SJSA1 (cell line): ENCODE measurements around the gene CPT1C. TPM values are rescaled to one million over a fixed set of nuclear protein-coding genes. Genes with fewer than 3 reads are reported as not detected.

Experiments used
- DNase-seq, 2 experiments: peaks; one replicate each; pipeline ENCODE4 v3.0.0-alpha.2; 2015 to 2020; ENCODE audit warnings: low spot score in 2 of 2, low read depth in 1 of 2
- H3K27ac ChIP-seq: fragments of 250-450 bp; sonication (Bioruptor Pico); 2 replicates; pipeline ENCODE4 v1.5.1; 2020; ENCODE audit warnings: mild to moderate bottlenecking, moderate library complexity
- H3K27me3 ChIP-seq: fragments of 250-450 bp; sonication (Bioruptor Pico); replicated peaks from 2 replicates; pipeline ENCODE4 v1.5.1; 2020; ENCODE audit warnings: mild to moderate bottlenecking, moderate library complexity
- H3K36me3 ChIP-seq: fragments of 250-450 bp; sonication (Bioruptor Pico); 2 replicates; pipeline ENCODE4 v1.5.1; 2020; ENCODE audit warnings: mild to moderate bottlenecking
- H3K4me1 ChIP-seq: fragments of 250-450 bp; sonication (Bioruptor Pico); replicated peaks from 2 replicates; pipeline ENCODE4 v1.6.1; 2021; ENCODE audit warnings: mild to moderate bottlenecking
- H3K4me3 ChIP-seq: fragments of 250-450 bp; sonication (Bioruptor Pico); 2 replicates; pipeline ENCODE4 v1.5.1; 2020; ENCODE audit warnings: mild to moderate bottlenecking
- H3K9me3 ChIP-seq: fragments of 250-450 bp; sonication (Bioruptor Pico); replicated peaks from 2 replicates; pipeline ENCODE4 v1.5.1; 2020; ENCODE audit warnings: mild to moderate bottlenecking
- total RNA-seq: library from RNA; depleted of rRNA; stranded (reverse); fragments of >200 nt; shearing (Covaris generic); gene quantifications from 2 replicates; pipeline ENCODE4 v1.2.3, GENCODE V29; 2014

Gene CPT1C
- total RNA-seq, 1 experiment from 2014 or later: 0.05 TPM

GRCh38 chr19:49691243-49692146 lies 579 bp downstream of the CPT1C start:
- H3K27me3 ChIP-seq: peaks cover 9% of the 10 kb centered on the region; the same call in 1 of the 2 replicates
- no peak overlapping the region for H3K27ac ChIP-seq
- H3K4me3 ChIP-seq: no peak overlapping the region
- peaks cover 18% of the 10 kb centered on the region for H3K36me3 ChIP-seq
- no peaks in the 10 kb centered on the region for H3K9me3 ChIP-seq
- H3K4me1 ChIP-seq: peaks cover 12% of the 10 kb centered on the region
- no peak for DNase-seq

GRCh38 chr19:49692147-49692506 lies 1.2 kb downstream of the CPT1C start:
- Histone ChIP-seq H3K27ac (no peak overlapping the region), H3K9me3 (no peaks in the 10 kb centered on the region), H3K36me3 (peaks cover 15% of the 10 kb centered on the region), H3K27me3 (peaks cover 9% of the 10 kb centered on the region; the same call in 1 of the 2 replicates), H3K4me1 (peaks cover 12% of the 10 kb centered on the region), H3K4me3 (no peak overlapping the region)
- DNase-seq: no peak

GRCh38 chr19:49696115-49696514 lies 5.2 kb downstream of the CPT1C start:
- Histone ChIP-seq H3K4me1 (peaks cover 3% of the 10 kb centered on the region; the same call in 1 of the 2 replicates), H3K4me3 (no peak overlapping the region), H3K36me3 (no peaks in the 10 kb centered on the region), H3K9me3 (no peaks in the 10 kb centered on the region), H3K27me3 (peaks cover 5% of the 10 kb centered on the region; the same call in 1 of the 2 replicates), H3K27ac (no peak overlapping the region)
- no peak for DNase-seq

- H3K36me3 ChIP-seq: no peaks in the 10 kb centered on the region
- no peak for DNase-seq
These were observed 5.9 kb downstream of the CPT1C start for GRCh38 chr19:49696865-49697264.

GRCh38 chr19:49699364-49699763 lies 8.4 kb downstream of the CPT1C start:
- Histone ChIP-seq H3K4me1 (no peaks in the 10 kb centered on the region), H3K27ac (no peak overlapping the region), H3K27me3 (no peaks in the 10 kb centered on the region), H3K4me3 (no peak overlapping the region), H3K36me3 (no peaks in the 10 kb centered on the region), H3K9me3 (no peaks in the 10 kb centered on the region)
- DNase-seq: no peak

More at GRCh38 chr19:49696865-49697264, 5.9 kb downstream of the CPT1C start:
- H3K4me1 ChIP-seq: no peaks in the 10 kb centered on the region
- H3K27me3 ChIP-seq: no peaks in the 10 kb centered on the region
- no peak overlapping the region for H3K27ac ChIP-seq
- H3K9me3 ChIP-seq: no peaks in the 10 kb centered on the region
- H3K4me3 ChIP-seq: no peak overlapping the region

- Histone ChIP-seq H3K4me3 (no peak overlapping the region), H3K27ac (no peak overlapping the region), H3K36me3 (no peaks in the 10 kb centered on the region), H3K27me3 (no peaks in the 10 kb centered on the region), H3K4me1 (no peaks in the 10 kb centered on the region), H3K9me3 (no peaks in the 10 kb centered on the region)
- DNase-seq: no peak
These were observed 9.6 kb downstream of the CPT1C start for GRCh38 chr19:49700563-49700962.

GRCh38 chr19:49701271-49701786 lies 10.4 kb downstream of the CPT1C start:
- no peak for DNase-seq
- no peak overlapping the region for H3K27ac ChIP-seq
- H3K4me1 ChIP-seq: no peaks in the 10 kb centered on the region
- no peaks in the 10 kb centered on the region for H3K9me3 ChIP-seq
- H3K27me3 ChIP-seq: no peaks in the 10 kb centered on the region
- H3K36me3 ChIP-seq: no peaks in the 10 kb centered on the region
- no peak overlapping the region for H3K4me3 ChIP-seq

- H3K4me1 ChIP-seq: no peaks in the 10 kb centered on the region
- H3K4me3 ChIP-seq: no peak overlapping the region
- no peaks in the 10 kb centered on the region for H3K27me3 ChIP-seq
- no peaks in the 10 kb centered on the region for H3K9me3 ChIP-seq
- DNase-seq: no peak
- H3K27ac ChIP-seq: no peak overlapping the region
- no peaks in the 10 kb centered on the region for H3K36me3 ChIP-seq
These were observed 14.1 kb downstream of the CPT1C start for GRCh38 chr19:49704888-49705642.

GRCh38 chr19:49705919-49706318 lies 15.0 kb downstream of the CPT1C start:
- Histone ChIP-seq H3K4me3 (no peak overlapping the region), H3K27me3 (no peaks in the 10 kb centered on the region), H3K36me3 (no peaks in the 10 kb centered on the region), H3K9me3 (no peaks in the 10 kb centered on the region), H3K4me1 (peaks cover 6% of the 10 kb centered on the region), H3K27ac (no peak overlapping the region)
- no peak for DNase-seq

- H3K9me3 ChIP-seq: no peaks in the 10 kb centered on the region
- no peaks in the 10 kb centered on the region for H3K27me3 ChIP-seq
- no peak for DNase-seq
- no peaks in the 10 kb centered on the region for H3K36me3 ChIP-seq
- peaks cover 6% of the 10 kb centered on the region for H3K4me1 ChIP-seq
- no peak overlapping the region for H3K4me3 ChIP-seq
- no peak overlapping the region for H3K27ac ChIP-seq
These were observed 19.5 kb downstream of the CPT1C start for GRCh38 chr19:49710372-49710951.

- DNase-seq: peak in 1 of 2 experiments; percentile 67
- H3K27me3 ChIP-seq: no peaks in the 10 kb centered on the region
- H3K9me3 ChIP-seq: 0 out of 2 replicates have a peak, but pooled peaks cover 2% of the 10 kb centered on the region
- no peaks in the 10 kb centered on the region for H3K36me3 ChIP-seq
- H3K27ac ChIP-seq: no peak overlapping the region
- peaks cover 10% of the 10 kb centered on the region for H3K4me1 ChIP-seq
- no peak overlapping the region for H3K4me3 ChIP-seq
These were observed 21.5 kb downstream of the CPT1C start for GRCh38 chr19:49712397-49712859.

GRCh38 chr19:49713236-49713845 lies 22.4 kb downstream of the CPT1C start:
- DNase-seq: no peak
- H3K9me3 ChIP-seq: 0 out of 2 replicates have a peak, but pooled peaks cover 2% of the 10 kb centered on the region
- H3K4me3 ChIP-seq: no peak overlapping the region
- H3K27me3 ChIP-seq: no peaks in the 10 kb centered on the region
- no peak overlapping the region for H3K27ac ChIP-seq
- no peaks in the 10 kb centered on the region for H3K36me3 ChIP-seq
- peaks cover 10% of the 10 kb centered on the region for H3K4me1 ChIP-seq

GRCh38 chr19:49716154-49716553 lies 25.2 kb downstream of the CPT1C start:
- Histone ChIP-seq H3K27ac (no peak overlapping the region), H3K27me3 (no peaks in the 10 kb centered on the region)
- no peak for DNase-seq

More at GRCh38 chr19:49716154-49716553, 25.2 kb downstream of the CPT1C start:
- Histone ChIP-seq H3K4me1 (peaks cover 4% of the 10 kb centered on the region; the same call in 1 of the 2 replicates), H3K36me3 (no peaks in the 10 kb centered on the region), H3K4me3 (no peak overlapping the region), H3K9me3 (0 out of 2 replicates have a peak, but pooled peaks cover 2% of the 10 kb centered on the region)
